Measurements from ENCODE around the gene ARHGAP24. TPM values are rescaled to one million over a fixed set of nuclear protein-coding genes. Genes with fewer than 3 reads are reported as not detected.

The ARHGAP24 gene
- total and polyA plus RNA-seq, 12 donors, result 6.7 to 35.5 (median 23.9) TPM

DNA sequence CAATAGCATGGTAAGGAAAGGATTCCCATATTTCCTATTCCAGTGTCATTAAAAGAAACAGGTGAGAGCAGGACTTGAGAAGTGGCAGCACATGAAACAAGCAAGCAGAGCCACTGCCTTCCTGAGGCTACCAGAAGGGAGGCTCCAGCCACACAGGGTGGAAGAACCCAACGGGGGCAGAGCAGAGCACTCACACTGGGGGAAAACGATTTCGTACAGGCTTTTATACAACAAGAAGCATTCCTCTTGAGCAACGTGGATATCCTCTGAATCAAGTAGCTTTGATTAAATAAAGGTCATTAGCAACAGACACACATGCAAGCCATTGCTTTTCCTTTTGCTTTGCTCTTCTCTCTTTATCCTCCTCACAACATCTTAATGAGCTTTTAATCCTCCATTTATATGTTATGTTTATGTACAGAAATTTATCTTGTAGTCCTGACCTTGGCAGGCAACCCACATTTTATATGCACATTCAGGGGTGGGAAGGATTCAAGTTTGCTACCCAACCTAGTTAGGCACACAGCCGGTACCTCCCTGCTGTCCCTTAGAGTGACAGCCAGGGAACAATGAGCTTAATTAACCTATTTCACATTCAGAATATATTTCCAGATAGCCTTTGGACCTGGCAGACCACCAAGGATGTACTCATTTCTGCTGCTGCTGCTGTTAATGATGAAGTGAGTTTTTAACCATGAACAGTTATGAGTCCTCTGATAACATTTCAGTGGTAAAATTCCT lies 202.1 kb downstream of the ARHGAP24 start:
- H3K4me3 ChIP-seq, result no peak overlapping the region
- peaks cover 0 to 65% (median 17%) of the 10 kb centered on the region in 9 donors for H3K4me1 ChIP-seq
- DNase-seq (no peak), ATAC-seq (peak in 1 of 8 donors; percentile 50)
- no peaks in the 10 kb centered on the region for H3K9me3 ChIP-seq
- H3K27me3 ChIP-seq, result no peaks in the 10 kb centered on the region
- intact Hi-C loops (cut with DNase I), result no loop called here
- WGBS, 2 donors, result 31 to 38% methylated on average over 5 of the region's 5 CpGs
- H3K36me3 ChIP-seq, result no peaks in the 10 kb centered on the region
- H3K27ac ChIP-seq, result no peak overlapping the region
- TF ChIP-seq, protein P1, sequence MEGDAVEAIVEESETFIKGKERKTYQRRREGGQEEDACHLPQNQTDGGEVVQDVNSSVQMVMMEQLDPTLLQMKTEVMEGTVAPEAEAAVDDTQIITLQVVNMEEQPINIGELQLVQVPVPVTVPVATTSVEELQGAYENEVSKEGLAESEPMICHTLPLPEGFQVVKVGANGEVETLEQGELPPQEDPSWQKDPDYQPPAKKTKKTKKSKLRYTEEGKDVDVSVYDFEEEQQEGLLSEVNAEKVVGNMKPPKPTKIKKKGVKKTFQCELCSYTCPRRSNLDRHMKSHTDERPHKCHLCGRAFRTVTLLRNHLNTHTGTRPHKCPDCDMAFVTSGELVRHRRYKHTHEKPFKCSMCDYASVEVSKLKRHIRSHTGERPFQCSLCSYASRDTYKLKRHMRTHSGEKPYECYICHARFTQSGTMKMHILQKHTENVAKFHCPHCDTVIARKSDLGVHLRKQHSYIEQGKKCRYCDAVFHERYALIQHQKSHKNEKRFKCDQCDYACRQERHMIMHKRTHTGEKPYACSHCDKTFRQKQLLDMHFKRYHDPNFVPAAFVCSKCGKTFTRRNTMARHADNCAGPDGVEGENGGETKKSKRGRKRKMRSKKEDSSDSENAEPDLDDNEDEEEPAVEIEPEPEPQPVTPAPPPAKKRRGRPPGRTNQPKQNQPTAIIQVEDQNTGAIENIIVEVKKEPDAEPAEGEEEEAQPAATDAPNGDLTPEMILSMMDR (IDR thresholded peaks at IDR 0.05), result no peak

DNA sequence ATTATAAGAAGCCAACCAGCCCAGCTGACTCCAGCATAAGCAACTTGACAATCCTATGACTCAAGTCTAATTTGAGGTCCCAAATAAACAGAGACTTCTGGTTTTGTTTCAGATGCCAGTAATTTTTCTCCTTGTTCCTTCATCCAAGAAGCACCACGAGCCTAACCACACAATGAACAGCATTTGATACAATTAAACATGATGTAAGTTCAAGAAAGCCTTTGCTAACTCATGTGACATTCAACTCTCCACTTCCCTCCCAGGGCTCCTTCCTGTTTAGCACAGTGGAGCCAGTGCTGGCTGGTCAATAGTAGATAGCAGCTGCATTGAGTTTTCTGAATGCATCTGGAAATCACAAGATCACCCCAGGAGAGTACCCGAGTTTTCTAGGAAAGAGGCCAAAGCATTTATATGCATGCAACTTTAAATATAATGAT lies 206.3 kb downstream of the ARHGAP24 start:
- Histone ChIP-seq H3K27ac (peak overlapping the region in 5 of 10 donors; percentile 41 to 72 (median 56)), H3K27me3 (no peaks in the 10 kb centered on the region), H3K36me3 (no peaks in the 10 kb centered on the region), H3K4me3 (no peak overlapping the region), H3K4me1 (peaks cover 0 to 53% (median 17%) of the 10 kb centered on the region in 9 donors), H3K9me3 (no peaks in the 10 kb centered on the region)
- TF ChIP-seq, protein P1 (IDR thresholded peaks at IDR 0.05), result no peak
- intact Hi-C loops (cut with DNase I), result no loop called here
- DNase-seq, result peak in 1 of 2 donors; percentile 53
- peak; percentile 62 to 91 (median 88) for ATAC-seq
- WGBS, 2 donors, result 31 to 50% methylated on average over 2 of the region's 2 CpGs

DNA sequence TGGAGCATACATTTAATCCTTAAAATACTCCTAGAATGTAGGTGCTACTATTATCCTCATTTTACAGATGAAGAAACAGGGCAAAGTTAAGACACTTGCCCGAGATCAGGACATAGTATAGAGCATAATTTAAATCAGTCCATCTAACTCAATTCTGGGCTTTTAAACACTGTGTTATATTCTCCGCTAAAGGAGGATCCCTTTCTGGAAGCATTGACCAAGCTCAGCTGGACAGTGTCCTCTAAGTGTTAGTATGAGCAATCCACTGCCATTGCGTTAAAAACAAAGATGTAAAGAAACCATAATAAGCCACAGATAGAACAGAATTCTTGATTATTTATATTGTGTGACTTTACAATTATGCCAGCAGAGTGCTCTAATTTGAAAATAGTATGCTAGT lies 207.0 kb downstream of the ARHGAP24 start:
- WGBS, 2 donors, result 84 to 95% methylated on average over 3 of the region's 3 CpGs
- no peak for ATAC-seq
- intact Hi-C loops (cut with DNase I), result no loop called here
- Histone ChIP-seq H3K36me3 (no peaks in the 10 kb centered on the region), H3K27me3 (no peaks in the 10 kb centered on the region), H3K27ac (peak overlapping the region in 4 of 10 donors; percentile 29 to 72 (median 36)), H3K9me3 (no peaks in the 10 kb centered on the region), H3K4me1 (peaks cover 0 to 49% (median 12%) of the 10 kb centered on the region in 9 donors), H3K4me3 (no peak overlapping the region)
- TF ChIP-seq, protein P1 (IDR thresholded peaks at IDR 0.05), result no peak
- DNase-seq, result no peak

DNA sequence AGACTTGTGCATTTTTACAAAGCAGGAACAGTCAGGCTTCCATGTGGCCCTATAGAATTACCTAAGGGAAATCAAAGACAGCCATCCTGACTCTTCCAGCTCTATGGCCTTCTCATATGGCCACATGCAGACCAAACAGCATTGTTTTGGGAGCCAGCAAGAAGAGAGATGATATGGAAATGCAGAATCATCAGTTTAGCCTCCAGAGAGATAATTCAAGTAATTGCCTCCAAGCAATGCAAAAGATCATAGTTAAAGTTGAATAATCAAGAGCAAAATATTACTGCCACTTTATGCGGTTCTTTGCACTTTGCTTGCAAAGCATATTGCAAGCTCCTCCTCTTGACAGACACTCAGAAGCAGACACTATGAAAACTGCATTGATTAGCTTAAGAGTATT lies 207.4 kb downstream of the ARHGAP24 start:
- DNase-seq (no peak), ATAC-seq (no peak)
- peak overlapping the region in 4 of 10 donors; percentile 29 to 72 (median 36) for H3K27ac ChIP-seq
- no peaks in the 10 kb centered on the region for H3K27me3 ChIP-seq
- intact Hi-C loops (cut with DNase I), result no loop called here
- H3K36me3 ChIP-seq, result no peaks in the 10 kb centered on the region
- peaks cover 0 to 44% (median 8%) of the 10 kb centered on the region in 9 donors for H3K4me1 ChIP-seq
- no peak overlapping the region for H3K4me3 ChIP-seq
- no peaks in the 10 kb centered on the region for H3K9me3 ChIP-seq
- TF ChIP-seq, protein P1 (IDR thresholded peaks at IDR 0.05), result no peak
- WGBS, 2 donors, result 92 to 96% methylated on average over 1 of the region's 1 CpG
